HepG2 (cell line): ENCODE data around the gene CLN6. TPM values are rescaled to one million over a fixed set of nuclear protein-coding genes. Genes with fewer than 3 reads are reported as not detected.

Experiments used
- ATAC-seq: fragments of 200-7000 bp; cut with Tn5 transposase; 3 replicates; pipeline ENCODE4 v1.9.1; 2020; ENCODE audit warnings: mild to moderate bottlenecking, moderate library complexity
- BruUV-seq: library from RNA; stranded (reverse); fragments of 400-500 nt; replicated peaks from 2 replicates; lab custom pipeline; 2021; lab: Mats Ljungman, UMichigan
- CTCF ChIA-PET: fragments of 300-600 bp; formaldehyde crosslinking; extraction: SDS; loops from one replicate; lab custom pipeline; 2021; ENCODE audit warnings: low total read pairs, inconsistent platforms, low intra/inter-chr PET ratio; lab: Yijun Ruan, JAX
- POLR2A ChIA-PET: fragments of 350-600 bp; sonication (Branson Sonifier 250); formaldehyde crosslinking; loops from one replicate; lab custom pipeline; 2020; ENCODE audit warnings: antibody characterized with exemption, inconsistent platforms; lab: Yijun Ruan, JAX
- DNase-seq: peaks from one replicate; pipeline ENCODE4 v3.0.0-alpha.2; 2015; ENCODE audit warnings: low spot score
- FAIRE-seq: peaks from 3 replicates; lab custom pipeline; 2011; peaks lifted over from hg19 to GRCh38; lab: Jason Lieb, UNC
- H2AFZ ChIP-seq: one replicate; pipeline ENCODE4 v1.6.1; 2011; ENCODE audit warnings: low read length, inconsistent platforms
- H3K27ac ChIP-seq: fragments of 300-600 bp; 3 replicates; pipeline ENCODE4 v1.8.0; 2011; ENCODE audit warnings: mixed run types, mild to moderate bottlenecking, mixed read lengths, low read length, inconsistent platforms; ENCODE audit not compliant: insufficient read depth; ENCODE audit errors: extremely low read length
- H3K27me3 ChIP-seq, 2 experiments: fragments of 200-600 bp in 1 of 2; 2 replicates in 1 of 2; 3 replicates in 1 of 2; pipeline versions ENCODE4 v1.6.0 to v1.8.0; 2011; ENCODE audit warnings: low read length in 2 of 2, mild to moderate bottlenecking in 2 of 2, moderate library complexity in 2 of 2, inconsistent platforms in 1 of 2; ENCODE audit not compliant: insufficient read depth in 2 of 2, control insufficient read depth in 1 of 2
- H3K36me3 ChIP-seq, 2 experiments: fragments of 200-600 bp in 1 of 2; replicated peaks in 1 of 2; 2 replicates in 1 of 2; 3 replicates in 1 of 2; pipeline versions ENCODE4 v1.5.1 to v1.8.0; 2011; ENCODE audit warnings: low read length in 2 of 2, inconsistent platforms in 1 of 2; ENCODE audit not compliant: insufficient read depth in 2 of 2, control insufficient read depth in 1 of 2
- H3K4me1 ChIP-seq: 2 replicates; pipeline ENCODE4 v1.5.1; 2012; ENCODE audit warnings: low read length, inconsistent platforms; ENCODE audit not compliant: insufficient read depth
- H3K4me2 ChIP-seq: 2 replicates; pipeline ENCODE4 v1.6.0; 2011; ENCODE audit warnings: low read depth, low read length, inconsistent platforms
- H3K4me3 ChIP-seq, 3 experiments: fragments of 200-600 bp in 1 of 3; sonication (generic), shearing (Covaris generic) in 1 of 3; replicated peaks in 1 of 3; 2 replicates each; pipeline ENCODE4 v1.5.1; 2011 to 2016; ENCODE audit warnings: low read length in 3 of 3, inconsistent platforms in 2 of 3, low read depth in 2 of 3, mild to moderate bottlenecking in 2 of 3, control low read depth in 1 of 3, mixed read lengths in 1 of 3; ENCODE audit not compliant: insufficient read depth in 1 of 3
- H3K79me2 ChIP-seq: one replicate; pipeline ENCODE4 v1.6.1; 2011; ENCODE audit warnings: low read length, inconsistent platforms; ENCODE audit not compliant: insufficient read depth
- H3K9ac ChIP-seq: 2 replicates; pipeline ENCODE4 v1.6.0; 2011; ENCODE audit warnings: mild to moderate bottlenecking, low read depth, low read length, inconsistent platforms; ENCODE audit not compliant: insufficient read depth
- H3K9me3 ChIP-seq: 2 replicates; pipeline ENCODE4 v1.5.1; 2012; ENCODE audit warnings: mild to moderate bottlenecking, low read length
- H4K20me1 ChIP-seq: 2 replicates; pipeline ENCODE4 v1.6.0; 2011; ENCODE audit warnings: inconsistent platforms, mild to moderate bottlenecking, low read length, moderate library complexity; ENCODE audit not compliant: insufficient read depth
- NPAS2 ChIP-seq: sonication (generic); formaldehyde crosslinking; IDR thresholded peaks from 2 replicates; pipeline ENCODE4 v1.8.0; 2022; ENCODE audit warnings: mild to moderate bottlenecking, missing genetic modification reagents, borderline replicate concordance
- PHF8 ChIP-seq: sonication (generic); formaldehyde crosslinking; IDR thresholded peaks from 2 replicates; pipeline ENCODE4 v1.5.0; 2020; ENCODE audit warnings: missing genetic modification reagents
- RBM22 ChIP-seq: fragments of 200-400 bp; formaldehyde crosslinking; optimal IDR thresholded peaks from 2 replicates; pipeline ENCODE3; 2017; ENCODE audit warnings: mild to moderate bottlenecking, low read length, moderate library complexity
- SP140L ChIP-seq: sonication (generic); formaldehyde crosslinking; IDR thresholded peaks from 2 replicates; pipeline ENCODE4 v1.4.0; 2020; ENCODE audit warnings: missing genetic modification reagents, borderline replicate concordance
- ZNF781 ChIP-seq: sonication (generic); formaldehyde crosslinking; IDR thresholded peaks from 2 replicates; pipeline ENCODE4 v1.5.1; 2020; ENCODE audit warnings: borderline replicate concordance, mild to moderate bottlenecking, missing genetic modification reagents; ENCODE audit errors: not compliant biosample characterization
- ZSCAN22 ChIP-seq: sonication (generic); formaldehyde crosslinking; IDR thresholded peaks from 2 replicates; pipeline ENCODE4 v1.4.0; 2020; ENCODE audit warnings: mild to moderate bottlenecking, missing genetic modification reagents
- WGBS: methylation state at CpG from one replicate; pipeline ENCODE4 v1.1.6; 2017; ENCODE audit warnings: low lambda C conversion rate; 5-methylcytosine and 5-hydroxymethylcytosine counted together
- in situ Hi-C: cut with HindIII; loops from 2 replicates; pipeline ENCODE4 v1.10.0; 2017; ENCODE audit warnings: low pct_unique_long_range_greater_than_20kb; ENCODE audit not compliant: extremely low pct_ligation_motif_present
- intact Hi-C: fragments of 100-400 bp; cut with micrococcal nuclease; formaldehyde crosslinking; loops from one replicate; pipeline ENCODE4 v1.10.0; 2022; ENCODE audit not compliant: unreplicated experiment
- polyA plus RNA-seq, 8 experiments: library from polyadenylated mRNA; depleted of rRNA in 3 of 8; stranded (reverse) in 7 of 8; unstranded in 1 of 8; fragments of >200 nt; fragmentation: Illumina TruSeq in 4 of 8; extraction: Trizol in 4 of 8; gene quantifications; 2 replicates each; pipeline versions ENCODE4 v1.2.1 to v1.2.3, GENCODE V29; 2011 to 2016; ENCODE audit warnings: low read depth in 4 of 8, missing spikeins in 1 of 8, mixed read lengths in 1 of 8; ENCODE audit not compliant: insufficient read depth in 1 of 8
- total RNA-seq, 5 experiments: library from RNA; depleted of rRNA; stranded (reverse); fragments of >200 nt; fragmentation: Illumina TruSeq; extraction: Trizol; gene quantifications; 2 replicates each; pipeline ENCODE4 v1.2.3, GENCODE V29; 2016; ENCODE audit warnings: low read depth in 1 of 5
- TF ChIP-seq, protein P1 (sequence below): sonication (generic); formaldehyde crosslinking; IDR thresholded peaks from 2 replicates; pipeline ENCODE4 v1.4.0; 2020; ENCODE audit warnings: missing genetic modification reagents
- TF ChIP-seq, protein P2 (sequence below): sonication (generic); formaldehyde crosslinking; IDR thresholded peaks from 2 replicates; pipeline ENCODE4 v1.4.0; 2020; ENCODE audit warnings: missing genetic modification reagents, borderline replicate concordance
- TF ChIP-seq, protein P3 (sequence below): sonication (generic); formaldehyde crosslinking; IDR thresholded peaks from 2 replicates; pipeline ENCODE4 v1.4.0; 2020; ENCODE audit warnings: missing genetic modification reagents

CLN6 gene
- total and polyA plus RNA-seq, 2 of the 13 experiments (the other 11 are each of a cell fraction or from before 2014, with no cell fraction given), result 24.9 to 27.1 TPM

GRCh38 chr15:68197170-68197492 lies 32.4 kb downstream of the CLN6 start:
- H3K4me2 ChIP-seq, result no peak overlapping the region
- FAIRE-seq (no peak), ATAC-seq (no peak), DNase-seq (no peak)
- in situ Hi-C loops, result no loop called here
- H3K27me3 ChIP-seq, result no peaks in the 10 kb centered on the region
- no peak overlapping the region for H3K27ac ChIP-seq
- intact Hi-C loops, result no loop called here
- H4K20me1 ChIP-seq, result no peaks in the 10 kb centered on the region
- H3K4me3 ChIP-seq, result no peak overlapping the region
- no peak for TF ChIP-seq NPAS2
- TF ChIP-seq, protein P1, sequence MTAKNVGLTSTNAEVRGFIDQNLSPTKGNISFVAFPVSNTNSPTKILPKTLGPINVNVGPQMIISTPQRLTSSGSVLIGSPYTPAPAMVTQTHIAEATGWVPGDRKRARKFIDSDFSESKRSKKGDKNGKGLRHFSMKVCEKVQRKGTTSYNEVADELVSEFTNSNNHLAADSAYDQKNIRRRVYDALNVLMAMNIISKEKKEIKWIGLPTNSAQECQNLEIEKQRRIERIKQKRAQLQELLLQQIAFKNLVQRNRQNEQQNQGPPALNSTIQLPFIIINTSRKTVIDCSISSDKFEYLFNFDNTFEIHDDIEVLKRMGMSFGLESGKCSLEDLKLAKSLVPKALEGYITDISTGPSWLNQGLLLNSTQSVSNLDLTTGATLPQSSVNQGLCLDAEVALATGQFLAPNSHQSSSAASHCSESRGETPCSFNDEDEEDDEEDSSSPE (CRISPR knock-in tag), result no peak
- no peak for TF ChIP-seq SP140L (CRISPR knock-in tag)
- TF ChIP-seq ZNF781 (CRISPR knock-in tag), result no peak
- TF ChIP-seq RBM22, result peak; percentile 60
- TF ChIP-seq, protein P2, sequence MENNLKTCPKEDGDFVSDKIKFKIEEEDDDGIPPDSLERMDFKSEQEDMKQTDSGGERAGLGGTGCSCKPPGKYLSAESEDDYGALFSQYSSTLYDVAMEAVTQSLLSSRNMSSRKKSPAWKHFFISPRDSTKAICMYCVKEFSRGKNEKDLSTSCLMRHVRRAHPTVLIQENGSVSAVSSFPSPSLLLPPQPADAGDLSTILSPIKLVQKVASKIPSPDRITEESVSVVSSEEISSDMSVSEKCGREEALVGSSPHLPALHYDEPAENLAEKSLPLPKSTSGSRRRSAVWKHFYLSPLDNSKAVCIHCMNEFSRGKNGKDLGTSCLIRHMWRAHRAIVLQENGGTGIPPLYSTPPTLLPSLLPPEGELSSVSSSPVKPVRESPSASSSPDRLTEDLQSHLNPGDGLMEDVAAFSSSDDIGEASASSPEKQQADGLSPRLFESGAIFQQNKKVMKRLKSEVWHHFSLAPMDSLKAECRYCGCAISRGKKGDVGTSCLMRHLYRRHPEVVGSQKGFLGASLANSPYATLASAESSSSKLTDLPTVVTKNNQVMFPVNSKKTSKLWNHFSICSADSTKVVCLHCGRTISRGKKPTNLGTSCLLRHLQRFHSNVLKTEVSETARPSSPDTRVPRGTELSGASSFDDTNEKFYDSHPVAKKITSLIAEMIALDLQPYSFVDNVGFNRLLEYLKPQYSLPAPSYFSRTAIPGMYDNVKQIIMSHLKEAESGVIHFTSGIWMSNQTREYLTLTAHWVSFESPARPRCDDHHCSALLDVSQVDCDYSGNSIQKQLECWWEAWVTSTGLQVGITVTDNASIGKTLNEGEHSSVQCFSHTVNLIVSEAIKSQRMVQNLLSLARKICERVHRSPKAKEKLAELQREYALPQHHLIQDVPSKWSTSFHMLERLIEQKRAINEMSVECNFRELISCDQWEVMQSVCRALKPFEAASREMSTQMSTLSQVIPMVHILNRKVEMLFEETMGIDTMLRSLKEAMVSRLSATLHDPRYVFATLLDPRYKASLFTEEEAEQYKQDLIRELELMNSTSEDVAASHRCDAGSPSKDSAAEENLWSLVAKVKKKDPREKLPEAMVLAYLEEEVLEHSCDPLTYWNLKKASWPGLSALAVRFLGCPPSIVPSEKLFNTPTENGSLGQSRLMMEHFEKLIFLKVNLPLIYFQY (CRISPR knock-in tag), result no peak
- TF ChIP-seq, protein P3, sequence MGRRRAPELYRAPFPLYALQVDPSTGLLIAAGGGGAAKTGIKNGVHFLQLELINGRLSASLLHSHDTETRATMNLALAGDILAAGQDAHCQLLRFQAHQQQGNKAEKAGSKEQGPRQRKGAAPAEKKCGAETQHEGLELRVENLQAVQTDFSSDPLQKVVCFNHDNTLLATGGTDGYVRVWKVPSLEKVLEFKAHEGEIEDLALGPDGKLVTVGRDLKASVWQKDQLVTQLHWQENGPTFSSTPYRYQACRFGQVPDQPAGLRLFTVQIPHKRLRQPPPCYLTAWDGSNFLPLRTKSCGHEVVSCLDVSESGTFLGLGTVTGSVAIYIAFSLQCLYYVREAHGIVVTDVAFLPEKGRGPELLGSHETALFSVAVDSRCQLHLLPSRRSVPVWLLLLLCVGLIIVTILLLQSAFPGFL (CRISPR knock-in tag), result no peak
- no peak for TF ChIP-seq PHF8 (CRISPR knock-in tag)
- TF ChIP-seq ZSCAN22 (CRISPR knock-in tag), result no peak
- BruUV-seq, result no TSS peak
- H3K36me3 ChIP-seq, result peaks cover 5 to 14% of the 10 kb centered on the region in 2 experiments; a peak in 4 of 5 replicates
- H3K79me2 ChIP-seq, result no peaks in the 10 kb centered on the region
- WGBS, result 97% methylated on average over 8 of the region's 8 CpGs
- H3K9ac ChIP-seq, result no peak overlapping the region
- no peaks in the 10 kb centered on the region for H3K9me3 ChIP-seq
- ChIA-PET CTCF (no interaction called here), POLR2A (no interaction called here)
- H3K4me1 ChIP-seq, result peaks cover 43% of the 10 kb centered on the region
- H2AFZ ChIP-seq, result no peak overlapping the region
